Keratinocyte (primary cell): Measurements from ENCODE around the gene E4F1. TPM values are rescaled to one million over a fixed set of nuclear protein-coding genes. Genes with fewer than 3 reads are reported as not detected.

Source experiments
- DNase-seq: peaks from one replicate; pipeline ENCODE4 v3.0.0-alpha.2; 2011; ENCODE audit warnings: low read depth, missing footprints, low spot score
- FAIRE-seq: peaks from 2 replicates; lab custom pipeline; 2011; peaks lifted over from hg19 to GRCh38; lab: Jason Lieb, UNC
- H2AFZ ChIP-seq: 2 replicates; pipeline ENCODE4 v1.6.0; 2012; ENCODE audit warnings: low read length, control low read depth, inconsistent platforms; ENCODE audit not compliant: control insufficient read depth
- H3K27ac ChIP-seq: 2 replicates; pipeline ENCODE4 v1.5.1; 2011; ENCODE audit warnings: low read length; ENCODE audit not compliant: control insufficient read depth, insufficient read depth
- H3K27me3 ChIP-seq: 3 replicates; pipeline ENCODE4 v1.6.0; 2011; ENCODE audit warnings: low read length; ENCODE audit not compliant: control insufficient read depth, insufficient read depth; ENCODE audit errors: extremely low read depth
- H3K36me3 ChIP-seq, 2 experiments: 2 replicates in 1 of 2; 3 replicates in 1 of 2; pipeline ENCODE4 v1.5.1; 2011; ENCODE audit warnings: low read length in 2 of 2, mild to moderate bottlenecking in 1 of 2; ENCODE audit not compliant: control insufficient read depth in 2 of 2, insufficient read depth in 2 of 2; ENCODE audit errors: extremely low read depth in 1 of 2
- H3K4me1 ChIP-seq: 3 replicates; pipeline ENCODE4 v1.5.1; 2011; ENCODE audit warnings: low read length; ENCODE audit not compliant: control insufficient read depth, insufficient read depth; ENCODE audit errors: extremely low read depth
- H3K4me2 ChIP-seq: 3 replicates; pipeline ENCODE4 v1.6.0; 2011; ENCODE audit warnings: low read depth, low read length; ENCODE audit not compliant: control insufficient read depth, insufficient read depth; ENCODE audit errors: extremely low read depth
- H3K4me3 ChIP-seq, 3 experiments: fragments of 200-600 bp in 1 of 3; sonication (generic) in 1 of 3; 2 replicates in 2 of 3; 3 replicates in 1 of 3; pipeline ENCODE4 v1.5.1; 2011 to 2016; ENCODE audit warnings: low read length in 3 of 3, mild to moderate bottlenecking in 3 of 3, control low read depth in 2 of 3, inconsistent platforms in 1 of 3, low read depth in 1 of 3, mixed read lengths in 1 of 3, mixed run types in 1 of 3, moderate library complexity in 1 of 3; ENCODE audit not compliant: control insufficient read depth in 2 of 3, insufficient read depth in 2 of 3; ENCODE audit errors: extremely low read depth in 1 of 3
- H3K79me2 ChIP-seq: 2 replicates; pipeline ENCODE4 v1.6.0; 2012; ENCODE audit warnings: low read length; ENCODE audit not compliant: control insufficient read depth, insufficient read depth
- H3K9ac ChIP-seq: 3 replicates; pipeline ENCODE4 v1.6.0; 2011; ENCODE audit warnings: low read length; ENCODE audit not compliant: control insufficient read depth, insufficient read depth; ENCODE audit errors: extremely low read depth
- H3K9me1 ChIP-seq: 3 replicates; pipeline ENCODE4 v1.6.0; 2011; ENCODE audit warnings: low read length; ENCODE audit not compliant: control insufficient read depth, insufficient read depth; ENCODE audit errors: extremely low read depth
- H3K9me3 ChIP-seq: 2 replicates; pipeline ENCODE4 v1.5.1; 2012; ENCODE audit warnings: low read depth, low read length; ENCODE audit not compliant: control insufficient read depth
- H4K20me1 ChIP-seq: 3 replicates; pipeline ENCODE4 v1.6.0; 2011; ENCODE audit warnings: low read length; ENCODE audit not compliant: control insufficient read depth, insufficient read depth; ENCODE audit errors: extremely low read depth
- EZH2 ChIP-seq: IDR thresholded peaks from one replicate; pipeline ENCODE4 v1.6.1; 2012; ENCODE audit warnings: inconsistent platforms, mild to moderate bottlenecking, low read length, moderate library complexity
- dilution Hi-C: fragments of 300-500 bp; cut with MboI; formaldehyde crosslinking; loops from one replicate; pipeline ENCODE4 v1.7.0; 2020; ENCODE audit warnings: low sequenced_read_pairs; ENCODE audit not compliant: extremely low pct_ligation_motif_present
- polyA plus RNA-seq, 5 experiments: library from polyadenylated mRNA; depleted of rRNA in 3 of 5; stranded (reverse) in 3 of 5; stranded (forward) in 1 of 5; unstranded in 1 of 5; fragments of >200 nt; gene quantifications; 1 replicate in 1 of 5; 2 replicates in 3 of 5; 3 replicates in 1 of 5; pipeline versions ENCODE4 v1.2.1 to v1.2.3, GENCODE V29; 2011 to 2012; ENCODE audit warnings: missing spikeins in 2 of 5, low read depth in 1 of 5, low replicate concordance in 1 of 5
- TF ChIP-seq, protein P1 (sequence below), 3 experiments: IDR thresholded peaks in 1 of 3; conservative IDR thresholded peaks in 1 of 3; optimal IDR thresholded peaks in 1 of 3; 2 replicates in 2 of 3; 3 replicates in 1 of 3; pipeline versions ENCODE3 to v1.5.1; 2011; ENCODE audit warnings: low read length in 3 of 3, mild to moderate bottlenecking in 3 of 3, moderate library complexity in 2 of 3, control low read depth in 1 of 3, inconsistent platforms in 1 of 3; ENCODE audit not compliant: insufficient read depth in 2 of 3; ENCODE audit errors: extremely low read depth in 1 of 3

E4F1 gene
- polyA plus RNA-seq, 1 donor (not counting 4 experiments of a cell fraction or from before 2014, with no cell fraction given) = 10.5 TPM

DNA sequence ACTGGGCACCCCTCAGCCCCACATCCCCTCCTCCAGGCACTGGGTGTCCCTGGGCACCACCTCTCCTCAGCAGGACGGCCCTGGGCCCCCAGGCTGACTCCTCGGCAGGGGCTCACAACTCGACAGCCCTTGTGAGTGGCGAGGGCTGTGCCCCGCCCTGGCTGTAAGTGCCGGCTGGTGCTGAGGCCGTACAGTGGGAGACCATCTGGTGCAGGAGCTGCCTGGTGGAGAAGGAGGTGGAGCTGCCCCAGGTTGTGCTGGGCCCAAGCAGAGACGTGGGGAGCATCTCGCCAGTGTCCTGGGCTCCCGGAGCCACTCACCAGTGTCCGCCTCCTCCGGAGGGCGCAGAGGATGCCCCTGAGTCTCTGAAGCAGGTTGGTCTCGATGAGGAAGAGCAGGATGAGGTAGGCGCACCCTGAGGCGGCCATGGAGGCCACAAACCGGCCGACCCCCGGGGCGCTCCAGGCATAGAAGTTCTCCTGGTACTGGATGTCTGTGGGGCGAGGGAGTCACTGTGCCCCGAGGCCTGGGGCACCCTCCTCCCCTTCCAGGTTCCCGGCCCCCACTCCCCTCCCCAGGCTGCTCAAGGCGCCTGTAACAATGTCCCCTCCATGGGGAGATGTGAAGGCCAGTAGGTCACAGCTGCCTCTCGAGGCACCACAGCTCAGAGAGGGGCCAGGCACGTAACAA lies 59.6 kb downstream of the E4F1 start:
- TF ChIP-seq, protein P1, sequence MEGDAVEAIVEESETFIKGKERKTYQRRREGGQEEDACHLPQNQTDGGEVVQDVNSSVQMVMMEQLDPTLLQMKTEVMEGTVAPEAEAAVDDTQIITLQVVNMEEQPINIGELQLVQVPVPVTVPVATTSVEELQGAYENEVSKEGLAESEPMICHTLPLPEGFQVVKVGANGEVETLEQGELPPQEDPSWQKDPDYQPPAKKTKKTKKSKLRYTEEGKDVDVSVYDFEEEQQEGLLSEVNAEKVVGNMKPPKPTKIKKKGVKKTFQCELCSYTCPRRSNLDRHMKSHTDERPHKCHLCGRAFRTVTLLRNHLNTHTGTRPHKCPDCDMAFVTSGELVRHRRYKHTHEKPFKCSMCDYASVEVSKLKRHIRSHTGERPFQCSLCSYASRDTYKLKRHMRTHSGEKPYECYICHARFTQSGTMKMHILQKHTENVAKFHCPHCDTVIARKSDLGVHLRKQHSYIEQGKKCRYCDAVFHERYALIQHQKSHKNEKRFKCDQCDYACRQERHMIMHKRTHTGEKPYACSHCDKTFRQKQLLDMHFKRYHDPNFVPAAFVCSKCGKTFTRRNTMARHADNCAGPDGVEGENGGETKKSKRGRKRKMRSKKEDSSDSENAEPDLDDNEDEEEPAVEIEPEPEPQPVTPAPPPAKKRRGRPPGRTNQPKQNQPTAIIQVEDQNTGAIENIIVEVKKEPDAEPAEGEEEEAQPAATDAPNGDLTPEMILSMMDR (optimal IDR thresholded peaks at IDR 0.05 in 1 of 3, IDR thresholded peaks at IDR 0.05 in 1 of 3, conservative IDR thresholded peaks at IDR 0.05 in 1 of 3; ENCODE audit: extremely low read depth in 1 of 3, insufficient read depth in 2 of 3, low read length in 3 of 3) = no peak
- no peak for TF ChIP-seq EZH2
- no peak for DNase-seq
- Histone ChIP-seq H2AFZ (no peak overlapping the region), H3K36me3 (no peaks in the 10 kb centered on the region), H3K4me2 (no peak overlapping the region), H3K27ac (no peak overlapping the region), H4K20me1 (no peaks in the 10 kb centered on the region), H3K9me3 (no peaks in the 10 kb centered on the region), H3K4me1 (peaks cover 4% of the 10 kb centered on the region), H3K9ac (no peak overlapping the region), H3K79me2 (no peaks in the 10 kb centered on the region), H3K9me1 (no peaks in the 10 kb centered on the region), H3K27me3 (peaks cover 4% of the 10 kb centered on the region), H3K4me3 (no peak overlapping the region)
- no peak for FAIRE-seq
- dilution Hi-C loops = no loop called here

DNA sequence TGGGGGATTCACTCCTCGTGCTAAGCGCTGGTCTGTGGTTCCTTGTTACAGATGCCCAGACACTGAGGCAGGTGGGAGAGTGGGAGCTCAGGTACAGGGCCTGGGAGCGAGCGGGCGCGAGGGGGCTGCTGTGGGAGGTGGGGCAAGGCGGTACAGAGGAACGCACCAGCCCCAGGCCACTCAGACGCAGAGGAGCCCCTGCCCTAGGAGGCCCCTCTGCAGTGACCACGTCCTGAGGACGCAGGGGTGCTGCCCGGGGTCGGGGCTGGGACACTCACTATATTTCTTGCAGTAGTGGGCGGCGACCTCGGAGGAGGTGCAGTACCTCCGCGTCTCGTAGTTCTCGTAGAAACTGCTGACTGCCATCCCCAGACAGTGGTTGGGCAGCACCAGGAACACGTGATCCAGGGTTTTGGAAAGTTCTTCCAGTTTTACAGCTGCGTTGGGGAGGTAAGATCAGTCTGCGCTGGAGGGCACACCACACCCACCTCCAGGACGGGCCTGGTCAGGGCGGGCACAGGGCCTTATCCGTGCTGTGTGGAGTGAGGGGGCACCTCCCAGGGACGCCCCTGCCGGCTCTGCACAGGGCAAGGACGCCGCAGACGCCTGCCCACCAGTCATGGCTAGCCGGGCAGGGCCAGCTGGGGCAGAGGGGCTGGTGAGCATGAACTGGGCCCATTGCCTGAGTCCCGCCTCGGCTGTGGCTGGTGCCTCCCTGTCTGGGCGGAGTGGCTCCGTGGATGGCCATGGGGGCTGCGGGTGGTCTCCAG lies 60.8 kb downstream of the E4F1 start:
- H3K79me2 ChIP-seq = no peaks in the 10 kb centered on the region
- FAIRE-seq = no peak
- DNase-seq = no peak
- no peaks in the 10 kb centered on the region for H3K9me3 ChIP-seq
- H3K9ac ChIP-seq = no peak overlapping the region
- dilution Hi-C loops = no loop called here
- peaks cover 4% of the 10 kb centered on the region for H3K27me3 ChIP-seq
- peak overlapping the region; percentile 41 for H3K4me2 ChIP-seq
- H3K27ac ChIP-seq = no peak overlapping the region
- H3K36me3 ChIP-seq = no peaks in the 10 kb centered on the region
- peak overlapping the region; percentile 62 for H2AFZ ChIP-seq
- TF ChIP-seq, protein P1 (optimal IDR thresholded peaks at IDR 0.05 in 1 of 3, IDR thresholded peaks at IDR 0.05 in 1 of 3, conservative IDR thresholded peaks at IDR 0.05 in 1 of 3; ENCODE audit: extremely low read depth in 1 of 3, insufficient read depth in 2 of 3, low read length in 3 of 3) = no peak
- TF ChIP-seq EZH2 = no peak
- peaks cover 4% of the 10 kb centered on the region for H3K4me1 ChIP-seq
- no peaks in the 10 kb centered on the region for H4K20me1 ChIP-seq
- no peaks in the 10 kb centered on the region for H3K9me1 ChIP-seq
- no peak overlapping the region for H3K4me3 ChIP-seq
